CD4-positive, alpha-beta T cell treated with Interleukin-15 for 4 hours (primary cell): Measurements from ENCODE around the gene PCDHB11.
A peak's percentile ranks its signal among the peaks of the same experiment; 100 is the strongest.
"Not testable (repeated sequence)": the region's sequence is repeated elsewhere in the genome, so short reads cannot be mapped to it uniquely, and the experiment has no call there.

Experiments used
- DNase-seq: peaks from one replicate; pipeline ENCODE4 v3.0.0-alpha.2; 2020; ENCODE audit warnings: low spot score

The PCDHB11 gene

DNA sequence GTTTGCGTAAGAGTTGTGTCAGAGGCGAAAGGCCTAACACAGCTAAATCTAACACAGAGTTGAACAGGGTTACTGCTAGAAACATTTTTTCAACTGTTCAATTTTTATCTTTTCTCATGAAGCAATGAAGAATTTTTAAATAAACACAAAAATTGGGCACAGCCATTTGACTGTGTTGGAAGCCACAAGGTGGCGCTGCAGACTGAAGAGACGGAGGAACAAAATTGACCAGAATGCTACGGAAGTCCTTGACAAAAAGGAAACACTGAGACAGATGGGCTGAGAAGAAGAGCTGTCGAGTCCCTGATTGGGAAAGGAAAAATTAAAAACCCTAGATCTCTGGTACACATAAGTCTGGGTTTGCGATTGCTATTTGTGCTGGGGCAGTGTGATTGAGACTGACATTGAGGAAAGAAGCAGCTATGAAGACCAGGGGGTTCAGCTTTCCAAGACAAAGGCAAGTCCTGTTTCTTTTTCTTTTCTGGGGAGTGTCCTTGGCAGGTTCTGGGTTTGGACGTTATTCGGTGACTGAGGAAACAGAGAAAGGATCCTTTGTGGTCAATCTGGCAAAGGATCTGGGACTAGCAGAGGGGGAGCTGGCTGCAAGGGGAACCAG is 12.4 kb upstream of the PCDHB11 start, which contains the start of gene PCDHB9:
Gene PCDHB9 (plus strand): TSS at position 265 of the 616 bp plus-strand sequence. CDS start 158 bp downstream, at position 423.
- peak; percentile 14 for DNase-seq

DNA sequence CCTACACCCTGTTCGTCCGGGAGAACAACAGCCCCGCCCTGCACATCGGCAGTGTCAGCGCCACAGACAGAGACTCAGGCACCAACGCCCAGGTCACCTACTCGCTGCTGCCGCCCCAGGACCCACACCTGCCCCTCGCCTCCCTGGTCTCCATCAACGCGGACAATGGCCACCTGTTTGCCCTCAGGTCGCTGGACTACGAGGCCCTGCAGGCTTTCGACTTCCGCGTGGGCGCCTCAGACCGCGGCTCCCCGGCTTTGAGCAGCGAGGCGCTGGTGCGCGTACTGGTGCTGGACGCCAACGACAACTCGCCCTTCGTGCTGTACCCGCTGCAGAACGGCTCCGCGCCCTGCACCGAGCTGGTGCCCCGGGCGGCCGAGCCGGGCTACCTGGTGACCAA is 10.7 kb upstream of the PCDHB11 start:
- not testable (repeated sequence) for DNase-seq

DNA sequence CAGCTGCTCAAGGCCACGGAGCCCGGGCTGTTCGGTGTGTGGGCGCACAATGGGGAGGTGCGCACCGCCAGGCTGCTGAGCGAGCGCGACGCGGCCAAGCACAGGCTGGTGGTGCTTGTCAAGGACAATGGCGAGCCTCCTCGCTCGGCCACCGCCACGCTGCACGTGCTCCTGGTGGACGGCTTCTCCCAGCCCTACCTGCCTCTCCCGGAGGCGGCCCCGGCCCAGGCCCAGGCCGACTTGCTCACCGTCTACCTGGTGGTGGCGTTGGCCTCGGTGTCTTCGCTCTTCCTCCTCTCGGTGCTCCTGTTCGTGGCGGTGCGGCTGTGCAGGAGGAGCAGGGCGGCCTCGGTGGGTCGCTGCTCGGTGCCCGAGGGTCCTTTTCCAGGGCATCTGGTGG is 10.3 kb upstream of the PCDHB11 start:
- DNase-seq = not testable (repeated sequence)

DNA sequence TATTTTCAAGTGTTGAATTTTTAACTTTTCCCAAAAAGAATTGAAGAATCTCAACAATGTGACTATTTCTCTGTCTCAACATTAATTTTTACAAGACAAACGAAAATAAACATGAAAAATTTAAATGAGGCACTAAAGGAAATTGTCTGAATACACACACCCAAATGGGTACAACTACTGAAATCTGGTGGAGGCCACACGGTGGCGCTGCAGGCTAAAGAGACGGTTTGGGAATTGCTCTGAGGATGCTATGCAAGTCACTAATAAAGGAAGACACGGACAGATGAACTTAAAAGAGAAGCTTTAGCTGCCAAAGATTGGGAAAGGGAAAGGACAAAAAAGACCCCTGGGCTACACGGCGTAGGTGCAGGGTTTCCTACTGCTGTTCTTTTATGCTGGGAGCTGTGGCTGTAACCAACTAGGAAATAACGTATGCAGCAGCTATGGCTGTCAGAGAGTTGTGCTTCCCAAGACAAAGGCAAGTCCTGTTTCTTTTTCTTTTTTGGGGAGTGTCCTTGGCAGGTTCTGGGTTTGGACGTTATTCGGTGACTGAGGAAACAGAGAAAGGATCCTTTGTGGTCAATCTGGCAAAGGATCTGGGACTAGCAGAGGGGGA is 7.2 kb upstream of the PCDHB11 start, which contains the start of gene PCDHB10:
Gene PCDHB10 (plus strand): TSS at position 244 of the 616 bp plus-strand sequence. CDS start 200 bp downstream, at position 444.
- peak; percentile 7 for DNase-seq

DNA sequence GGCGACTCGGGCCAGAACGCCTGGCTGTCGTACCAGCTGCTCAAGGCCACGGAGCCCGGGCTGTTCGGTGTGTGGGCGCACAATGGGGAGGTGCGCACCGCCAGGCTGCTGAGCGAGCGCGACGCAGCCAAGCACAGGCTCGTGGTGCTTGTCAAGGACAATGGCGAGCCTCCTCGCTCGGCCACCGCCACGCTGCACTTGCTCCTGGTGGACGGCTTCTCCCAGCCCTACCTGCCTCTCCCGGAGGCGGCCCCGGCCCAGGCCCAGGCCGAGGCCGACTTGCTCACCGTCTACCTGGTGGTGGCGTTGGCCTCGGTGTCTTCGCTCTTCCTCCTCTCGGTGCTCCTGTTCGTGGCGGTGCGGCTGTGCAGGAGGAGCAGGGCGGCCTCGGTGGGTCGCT is 5.1 kb upstream of the PCDHB11 start:
- DNase-seq = not testable (repeated sequence)

DNA sequence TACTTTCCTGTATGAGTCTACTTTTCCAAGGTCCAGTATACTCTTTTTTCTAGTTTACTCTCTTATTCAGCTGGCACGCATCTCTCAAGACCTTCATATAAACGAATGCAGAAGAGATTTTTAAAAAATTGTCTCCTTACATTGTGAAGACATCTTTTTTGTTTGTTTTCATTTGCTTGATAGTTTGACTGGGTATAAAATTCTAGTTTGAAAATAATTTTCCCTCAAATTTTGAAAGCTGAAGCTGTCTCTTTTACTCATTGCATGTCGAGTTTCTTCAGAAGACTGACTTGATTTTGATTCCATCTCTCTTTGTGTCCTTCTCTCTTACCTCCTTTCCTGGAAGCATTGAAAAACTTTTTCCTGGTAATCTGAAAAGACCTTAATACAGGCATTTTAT is 3.1 kb upstream of the PCDHB11 start:
- DNase-seq = no peak

DNA sequence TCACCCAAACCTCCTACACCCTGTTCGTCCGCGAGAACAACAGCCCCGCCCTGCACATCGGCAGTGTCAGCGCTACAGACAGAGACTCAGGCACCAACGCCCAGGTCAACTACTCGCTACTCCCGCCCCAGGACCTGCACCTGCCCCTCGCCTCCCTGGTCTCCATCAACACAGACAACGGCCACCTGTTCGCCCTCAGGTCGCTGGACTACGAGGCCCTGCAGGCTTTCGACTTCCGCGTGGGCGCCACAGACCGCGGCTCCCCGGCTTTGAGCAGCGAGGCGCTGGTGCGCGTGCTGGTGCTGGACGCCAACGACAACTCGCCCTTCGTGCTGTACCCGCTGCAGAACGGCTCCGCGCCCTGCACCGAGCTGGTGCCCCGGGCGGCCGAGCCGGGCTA is 1.7 kb downstream of the PCDHB11 start:
- not testable (repeated sequence) for DNase-seq

DNA sequence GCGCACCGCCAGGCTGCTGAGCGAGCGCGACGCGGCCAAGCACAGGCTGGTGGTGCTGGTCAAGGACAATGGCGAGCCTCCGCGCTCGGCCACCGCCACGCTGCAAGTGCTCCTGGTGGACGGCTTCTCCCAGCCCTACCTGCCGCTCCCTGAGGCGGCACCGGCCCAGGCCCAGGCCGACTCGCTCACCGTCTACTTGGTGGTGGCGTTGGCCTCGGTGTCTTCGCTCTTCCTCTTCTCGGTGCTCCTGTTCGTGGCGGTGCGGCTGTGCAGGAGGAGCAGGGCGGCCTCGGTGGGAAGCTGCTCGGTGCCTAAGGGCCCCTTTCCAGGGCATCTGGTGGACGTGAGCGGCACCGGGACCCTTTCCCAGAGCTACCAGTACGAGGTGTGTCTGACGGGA is 2.2 kb downstream of the PCDHB11 start:
- not testable (repeated sequence) for DNase-seq

DNA sequence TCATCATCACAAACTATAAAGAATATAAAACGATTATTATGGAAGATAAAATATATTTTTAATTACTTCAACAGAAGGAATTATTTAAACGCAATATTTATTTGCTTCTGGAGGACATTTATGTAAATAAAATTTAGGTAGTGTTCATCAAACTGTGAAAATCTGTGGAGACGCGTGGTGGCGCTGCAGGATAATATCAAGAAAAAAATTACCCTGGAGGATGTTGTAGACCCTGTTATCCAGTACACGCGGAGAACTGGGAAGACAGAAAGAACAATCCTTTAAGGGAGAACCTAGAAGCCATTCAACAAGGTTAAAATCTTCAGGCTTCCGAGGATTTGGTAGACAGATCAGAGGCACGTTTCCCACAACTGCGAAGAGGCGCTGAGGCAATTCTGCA is 9.1 kb downstream of the PCDHB11 start, which contains the start of gene PCDHB12:
Gene PCDHB12 (plus strand): TSS at position 242 of the 400 bp plus-strand sequence. CDS start 189 bp downstream, outside the sequence.
- no peak for DNase-seq

DNA sequence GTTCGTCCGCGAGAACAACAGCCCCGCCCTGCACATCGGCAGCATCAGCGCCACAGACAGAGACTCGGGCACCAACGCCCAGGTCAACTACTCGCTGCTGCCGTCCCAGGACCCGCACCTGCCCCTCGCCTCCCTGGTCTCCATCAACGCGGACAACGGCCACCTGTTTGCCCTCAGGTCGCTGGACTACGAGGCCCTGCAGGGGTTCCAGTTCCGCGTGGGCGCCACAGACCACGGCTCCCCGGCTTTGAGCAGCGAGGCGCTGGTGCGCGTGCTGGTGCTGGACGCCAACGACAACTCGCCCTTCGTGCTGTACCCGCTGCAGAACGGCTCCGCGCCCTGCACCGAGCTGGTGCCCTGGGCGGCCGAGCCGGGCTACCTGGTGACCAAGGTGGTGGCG is 10.9 kb downstream of the PCDHB11 start:
- not testable (repeated sequence) for DNase-seq

DNA sequence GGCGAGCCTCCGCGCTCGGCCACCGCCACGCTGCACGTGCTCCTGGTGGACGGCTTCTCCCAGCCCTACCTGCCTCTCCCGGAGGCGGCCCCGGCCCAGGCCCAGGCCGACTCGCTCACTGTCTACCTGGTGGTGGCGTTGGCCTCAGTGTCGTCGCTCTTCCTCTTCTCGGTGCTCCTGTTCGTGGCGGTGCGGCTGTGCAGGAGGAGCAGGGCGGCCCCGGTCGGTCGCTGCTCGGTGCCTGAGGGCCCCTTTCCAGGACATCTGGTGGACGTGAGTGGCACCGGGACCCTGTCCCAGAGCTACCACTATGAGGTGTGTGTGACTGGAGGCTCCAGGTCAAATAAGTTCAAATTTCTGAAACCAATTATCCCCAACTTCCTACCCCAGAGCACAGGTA is 11.4 kb downstream of the PCDHB11 start:
- not testable (repeated sequence) for DNase-seq

DNA sequence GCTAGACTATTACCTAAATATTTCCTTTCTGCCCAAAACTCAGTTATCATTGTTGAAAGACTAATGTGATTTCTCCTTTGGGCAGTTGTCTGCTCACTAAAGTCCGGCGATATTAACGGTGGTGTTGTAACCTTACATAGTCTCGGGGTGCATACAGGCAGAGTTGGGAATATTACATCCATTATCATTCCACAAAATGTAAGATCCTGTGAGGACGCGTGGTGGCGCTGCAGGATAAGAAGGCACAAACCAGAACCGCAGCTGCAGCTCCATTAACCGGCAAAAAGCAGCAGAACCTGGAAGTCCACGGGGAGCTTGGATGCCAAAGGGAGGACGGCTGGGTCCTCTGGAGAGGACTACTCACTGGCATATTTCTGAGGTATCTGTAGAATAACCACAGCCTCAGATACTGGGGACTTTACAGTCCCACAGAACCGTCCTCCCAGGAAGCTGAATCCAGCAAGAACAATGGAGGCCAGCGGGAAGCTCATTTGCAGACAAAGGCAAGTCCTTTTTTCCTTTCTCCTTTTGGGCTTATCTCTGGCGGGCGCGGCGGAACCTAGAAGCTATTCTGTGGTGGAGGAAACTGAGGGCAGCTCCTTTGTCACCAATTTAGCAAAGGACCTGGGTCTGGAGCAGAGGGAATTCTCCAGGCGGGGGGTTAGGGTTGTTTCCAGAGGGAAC is 14.4 kb downstream of the PCDHB11 start, which contains the start of gene PCDHB13:
Gene PCDHB13 (plus strand): TSS at position 264 of the 684 bp plus-strand sequence. CDS start 205 bp downstream, at position 469.
- DNase-seq = not testable (repeated sequence)

DNA sequence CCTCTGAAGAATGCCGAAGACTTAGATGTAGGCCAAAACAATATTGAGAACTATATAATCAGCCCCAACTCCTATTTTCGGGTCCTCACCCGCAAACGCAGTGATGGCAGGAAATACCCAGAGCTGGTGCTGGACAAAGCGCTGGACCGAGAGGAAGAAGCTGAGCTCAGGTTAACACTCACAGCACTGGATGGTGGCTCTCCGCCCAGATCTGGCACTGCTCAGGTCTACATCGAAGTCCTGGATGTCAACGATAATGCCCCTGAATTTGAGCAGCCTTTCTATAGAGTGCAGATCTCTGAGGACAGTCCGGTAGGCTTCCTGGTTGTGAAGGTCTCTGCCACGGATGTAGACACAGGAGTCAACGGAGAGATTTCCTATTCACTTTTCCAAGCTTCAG is 15.2 kb downstream of the PCDHB11 start:
- DNase-seq = not testable (repeated sequence)

DNA sequence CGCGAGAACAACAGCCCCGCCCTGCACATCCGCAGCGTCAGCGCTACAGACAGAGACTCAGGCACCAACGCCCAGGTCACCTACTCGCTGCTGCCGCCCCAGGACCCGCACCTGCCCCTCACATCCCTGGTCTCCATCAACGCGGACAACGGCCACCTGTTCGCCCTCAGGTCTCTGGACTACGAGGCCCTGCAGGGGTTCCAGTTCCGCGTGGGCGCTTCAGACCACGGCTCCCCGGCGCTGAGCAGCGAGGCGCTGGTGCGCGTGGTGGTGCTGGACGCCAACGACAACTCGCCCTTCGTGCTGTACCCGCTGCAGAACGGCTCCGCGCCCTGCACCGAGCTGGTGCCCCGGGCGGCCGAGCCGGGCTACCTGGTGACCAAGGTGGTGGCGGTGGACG is 16.1 kb downstream of the PCDHB11 start:
- not testable (repeated sequence) for DNase-seq

DNA sequence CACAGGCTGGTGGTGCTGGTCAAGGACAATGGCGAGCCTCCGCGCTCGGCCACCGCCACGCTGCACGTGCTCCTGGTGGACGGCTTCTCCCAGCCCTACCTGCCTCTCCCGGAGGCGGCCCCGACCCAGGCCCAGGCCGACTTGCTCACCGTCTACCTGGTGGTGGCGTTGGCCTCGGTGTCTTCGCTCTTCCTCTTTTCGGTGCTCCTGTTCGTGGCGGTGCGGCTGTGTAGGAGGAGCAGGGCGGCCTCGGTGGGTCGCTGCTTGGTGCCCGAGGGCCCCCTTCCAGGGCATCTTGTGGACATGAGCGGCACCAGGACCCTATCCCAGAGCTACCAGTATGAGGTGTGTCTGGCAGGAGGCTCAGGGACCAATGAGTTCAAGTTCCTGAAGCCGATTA is 16.6 kb downstream of the PCDHB11 start:
- not testable (repeated sequence) for DNase-seq

DNA sequence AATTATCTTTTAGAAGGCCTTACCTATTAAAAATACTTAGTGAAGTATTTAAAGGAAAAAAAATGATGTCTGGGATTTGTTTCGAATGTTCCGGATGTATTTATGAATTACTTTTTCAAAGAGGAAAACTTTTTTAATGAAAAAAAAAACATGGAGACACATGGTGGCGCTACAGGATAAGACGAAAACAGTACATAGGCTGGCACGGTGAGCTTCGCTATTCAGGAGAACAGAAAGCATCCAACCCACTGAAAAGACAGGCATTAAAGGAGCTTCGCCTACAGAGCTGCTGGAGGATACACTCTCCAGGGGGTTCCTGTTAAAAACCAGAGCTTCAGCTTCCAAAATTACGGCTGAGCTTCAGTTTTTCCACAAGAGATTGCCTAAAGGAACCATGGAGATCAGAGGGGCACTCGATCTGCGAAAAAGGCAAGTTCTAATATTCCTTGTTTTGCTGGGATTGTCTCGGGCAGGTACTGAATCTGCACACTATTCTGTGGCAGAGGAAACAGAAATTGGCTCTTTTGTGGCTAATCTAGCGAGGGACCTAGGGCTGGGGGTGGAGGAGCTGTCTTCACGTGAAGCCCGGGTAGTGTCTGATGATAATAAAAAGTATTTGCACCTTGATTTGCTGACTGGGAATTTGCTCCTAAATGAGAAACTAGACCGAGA is 23.8 kb downstream of the PCDHB11 start, which contains the start of gene PCDHB14:
Gene PCDHB14 (plus strand): TSS at position 232 of the 672 bp plus-strand sequence. CDS start 163 bp downstream, at position 395.
- DNase-seq = no peak

DNA sequence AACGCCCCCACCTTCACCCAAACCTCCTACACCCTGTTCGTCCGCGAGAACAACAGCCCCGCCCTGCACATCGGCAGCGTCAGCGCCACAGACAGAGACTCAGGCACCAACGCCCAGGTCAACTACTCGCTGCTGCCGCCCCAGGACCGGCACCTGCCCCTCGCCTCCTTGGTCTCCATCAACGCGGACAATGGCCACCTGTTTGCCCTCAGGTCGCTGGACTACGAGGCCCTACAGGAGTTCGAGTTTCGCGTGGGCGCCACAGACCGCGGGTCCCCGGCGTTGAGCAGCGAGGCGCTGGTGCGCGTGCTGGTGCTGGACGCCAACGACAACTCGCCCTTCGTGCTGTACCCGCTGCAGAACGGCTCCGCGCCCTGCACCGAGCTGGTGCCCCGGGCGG is 25.4 kb downstream of the PCDHB11 start:
- DNase-seq = not testable (repeated sequence)

DNA sequence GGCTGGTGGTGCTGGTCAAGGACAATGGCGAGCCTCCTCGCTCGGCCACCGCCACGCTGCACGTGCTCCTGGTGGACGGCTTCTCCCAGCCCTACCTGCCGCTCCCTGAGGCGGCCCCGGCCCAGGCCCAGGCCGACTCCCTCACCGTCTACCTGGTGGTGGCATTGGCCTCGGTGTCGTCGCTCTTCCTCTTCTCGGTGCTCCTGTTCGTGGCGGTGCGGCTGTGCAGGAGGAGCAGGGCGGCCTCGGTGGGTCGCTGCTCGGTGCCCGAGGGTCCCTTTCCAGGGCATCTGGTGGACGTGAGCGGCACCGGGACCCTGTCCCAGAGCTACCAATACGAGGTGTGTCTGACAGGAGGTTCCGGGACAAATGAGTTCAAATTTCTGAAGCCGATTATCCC is 26.0 kb downstream of the PCDHB11 start:
- DNase-seq = not testable (repeated sequence)

DNA sequence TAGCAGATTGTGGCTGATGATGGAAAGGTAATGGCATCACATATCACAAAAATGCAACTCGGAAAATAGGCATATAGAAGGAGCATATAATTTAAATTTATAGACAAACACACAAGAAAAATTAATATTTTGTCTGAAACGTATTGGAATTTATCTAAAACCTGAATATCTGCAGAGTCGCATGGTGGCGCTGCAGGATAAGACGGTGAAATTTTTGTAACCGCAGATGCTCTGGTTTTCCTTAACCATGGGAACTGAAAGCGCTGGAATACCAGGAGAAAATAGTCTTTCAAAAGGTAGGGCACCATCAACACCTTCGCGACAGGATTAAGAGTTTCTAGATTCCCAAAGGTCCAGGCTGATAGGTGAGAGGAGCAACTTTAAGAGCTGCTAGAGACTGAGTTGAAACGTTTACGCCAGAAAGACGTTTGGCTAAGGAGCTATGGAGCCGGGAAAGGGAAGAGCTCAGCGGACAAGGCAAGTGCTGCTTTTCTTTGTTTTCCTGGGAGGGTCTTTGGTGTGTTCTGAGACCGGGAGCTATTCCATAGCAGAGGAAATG is 34.8 kb downstream of the PCDHB11 start:
- DNase-seq = no peak

DNA sequence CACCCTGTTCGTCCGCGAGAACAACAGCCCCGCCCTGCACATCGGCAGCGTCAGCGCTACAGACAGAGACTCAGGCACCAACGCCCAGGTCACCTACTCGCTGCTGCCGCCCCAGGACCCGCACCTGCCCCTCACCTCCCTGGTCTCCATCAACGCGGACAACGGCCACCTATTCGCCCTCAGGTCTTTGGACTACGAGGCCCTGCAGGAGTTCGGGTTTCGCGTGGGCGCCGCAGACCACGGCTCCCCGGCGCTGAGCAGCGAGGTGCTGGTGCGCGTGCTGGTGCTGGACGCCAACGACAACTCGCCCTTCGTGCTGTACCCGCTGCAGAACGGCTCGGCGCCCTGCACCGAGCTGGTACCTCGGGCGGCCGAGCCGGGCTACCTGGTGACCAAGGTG is 36.5 kb downstream of the PCDHB11 start:
- DNase-seq = not testable (repeated sequence)

DNA sequence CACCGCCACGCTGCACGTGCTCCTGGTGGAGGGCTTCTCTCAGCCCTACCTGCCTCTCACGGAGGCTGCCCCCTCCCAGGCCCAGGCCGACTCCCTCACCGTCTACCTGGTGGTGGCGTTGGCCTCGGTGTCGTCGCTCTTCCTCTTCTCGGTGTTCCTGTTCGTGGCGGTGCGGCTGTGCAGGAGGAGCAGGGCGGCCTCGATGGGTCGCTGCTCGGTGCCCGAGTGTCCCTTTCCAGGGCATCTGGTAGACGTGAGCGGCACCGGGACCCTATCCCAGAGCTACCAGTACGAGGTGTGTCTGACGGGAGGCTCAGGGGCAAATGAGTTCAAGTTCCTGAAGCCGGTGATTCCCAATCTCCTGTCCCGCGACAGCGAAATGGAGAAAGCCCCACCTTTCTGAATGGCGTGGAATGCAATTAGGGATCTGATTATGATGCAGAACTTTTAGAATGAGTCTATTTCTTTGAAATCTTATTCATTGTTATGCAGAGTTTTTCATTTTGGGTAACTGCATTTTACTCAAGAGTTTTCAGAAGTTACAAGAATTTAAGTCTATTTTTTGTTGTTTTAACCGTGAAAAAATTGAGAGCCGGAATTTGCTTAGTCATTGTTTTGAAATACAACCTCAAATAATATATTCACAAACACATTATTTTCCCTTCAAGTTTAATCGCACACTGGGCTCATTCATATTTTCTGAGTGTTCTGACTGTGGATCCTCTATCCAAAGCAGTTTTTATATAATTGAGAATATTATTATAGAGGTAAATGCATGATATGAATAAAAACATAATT is 37.3 kb downstream of the PCDHB11 start:
- no peak for DNase-seq
